GM08714 (cell line): ENCODE results near the gene MS4A10.

Source experiments
- H3K4me3 ChIP-seq: fragments of 200-500 bp; sonication (Bioruptor generic); 2 replicates; pipeline ENCODE4 v1.5.1; 2014; ENCODE audit warnings: mild to moderate bottlenecking, low read length, inconsistent platforms
- ZNF274 ChIP-seq: IDR thresholded peaks from 2 replicates; pipeline ENCODE4 v1.6.1; 2012; ENCODE audit warnings: mild to moderate bottlenecking, low read depth, low read length

MS4A10 gene

GRCh38 chr11:60761436-60762190 is 23.5 kb upstream of the MS4A10 start:
- no peak for TF ChIP-seq ZNF274
- no peak overlapping the region for H3K4me3 ChIP-seq

- no peak for TF ChIP-seq ZNF274
- no peak overlapping the region; the same call in 1 of the 2 replicates for H3K4me3 ChIP-seq
These were observed 22.1 kb upstream of the MS4A10 start for GRCh38 chr11:60762851-60763691.

- H3K4me3 ChIP-seq, result no peak overlapping the region; the same call in 1 of the 2 replicates
These were observed 21.3 kb upstream of the MS4A10 start for GRCh38 chr11:60763692-60764369.

GRCh38 chr11:60764879-60765278 is 20.3 kb upstream of the MS4A10 start:
- TF ChIP-seq ZNF274, result no peak
- no peak overlapping the region; the same call in 1 of the 2 replicates for H3K4me3 ChIP-seq

More at GRCh38 chr11:60763692-60764369, 21.3 kb upstream of the MS4A10 start:
- TF ChIP-seq ZNF274, result no peak

GRCh38 chr11:60765355-60765754 is 19.8 kb upstream of the MS4A10 start:
- TF ChIP-seq ZNF274, result no peak
- no peak overlapping the region for H3K4me3 ChIP-seq

- no peak for TF ChIP-seq ZNF274
- no peak overlapping the region for H3K4me3 ChIP-seq
These were observed 18.6 kb upstream of the MS4A10 start for GRCh38 chr11:60766547-60766946.

- H3K4me3 ChIP-seq, result no peak overlapping the region
- no peak for TF ChIP-seq ZNF274
These were observed 17.7 kb upstream of the MS4A10 start for GRCh38 chr11:60767388-60767811.

GRCh38 chr11:60768202-60768601 is 16.9 kb upstream of the MS4A10 start:
- no peak for TF ChIP-seq ZNF274
- H3K4me3 ChIP-seq, result no peak overlapping the region

GRCh38 chr11:60769273-60769672 is 15.9 kb upstream of the MS4A10 start:
- no peak overlapping the region for H3K4me3 ChIP-seq
- TF ChIP-seq ZNF274, result no peak

GRCh38 chr11:60769811-60770210 is 15.3 kb upstream of the MS4A10 start:
- TF ChIP-seq ZNF274, result no peak
- H3K4me3 ChIP-seq, result no peak overlapping the region

GRCh38 chr11:60771146-60771545 is 14.0 kb upstream of the MS4A10 start:
- H3K4me3 ChIP-seq, result no peak overlapping the region
- TF ChIP-seq ZNF274, result no peak

GRCh38 chr11:60771879-60772525 is 13.1 kb upstream of the MS4A10 start:
- no peak for TF ChIP-seq ZNF274

GRCh38 chr11:60772666-60773065 is 12.5 kb upstream of the MS4A10 start:
- H3K4me3 ChIP-seq, result no peak overlapping the region
- no peak for TF ChIP-seq ZNF274

More at GRCh38 chr11:60771879-60772525, 13.1 kb upstream of the MS4A10 start:
- H3K4me3 ChIP-seq, result no peak overlapping the region

GRCh38 chr11:60774726-60775125 is 10.4 kb upstream of the MS4A10 start:
- no peak overlapping the region for H3K4me3 ChIP-seq
- no peak for TF ChIP-seq ZNF274
